Measurements from ENCODE around the gene ACCS.

DNA sequence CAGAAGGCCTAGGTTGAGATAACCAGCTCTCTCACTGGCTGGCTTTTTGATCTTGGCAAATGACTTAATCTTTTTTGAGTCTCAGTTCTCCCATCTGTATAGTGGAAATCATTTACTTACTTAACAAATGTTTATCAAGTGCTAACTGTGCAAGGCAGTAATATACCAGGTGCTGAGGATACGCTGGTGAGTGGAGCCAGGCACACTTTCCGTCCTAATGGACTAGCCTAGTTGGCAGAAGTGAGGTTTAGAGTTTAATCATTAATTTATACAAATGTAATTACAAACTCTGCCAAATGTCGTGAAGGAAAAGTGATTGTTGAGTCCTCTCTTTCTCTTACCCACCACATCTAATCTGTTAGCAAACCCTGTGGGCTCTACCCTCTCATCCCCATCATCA, 62.7 kb downstream of the ACCS start:
- no peak for TF ChIP-seq JUN (IDR thresholded peaks at IDR 0.05)
- TF ChIP-seq USF2 (IDR thresholded peaks at IDR 0.05): no peak
- no peak for TF ChIP-seq MYC (IDR thresholded peaks at IDR 0.05; ENCODE audit: borderline replicate concordance, low read length)
- no peak for TF ChIP-seq CTCF (IDR thresholded peaks at IDR 0.05)
- TF ChIP-seq FOSL2 (IDR thresholded peaks at IDR 0.05): no peak
- no peak for TF ChIP-seq FOSL2 (CRISPR knock-in tag; IDR thresholded peaks at IDR 0.05)
- no peak for TF ChIP-seq EHMT2 (IDR thresholded peaks at IDR 0.05; ENCODE audit: low read depth)
- no peak for TF ChIP-seq EP300 (IDR thresholded peaks at IDR 0.05)
- TF ChIP-seq POLR2A (IDR thresholded peaks at IDR 0.05; ENCODE audit: low read length): no peak
- TF ChIP-seq KDM1A (IDR thresholded peaks at IDR 0.05; ENCODE audit: low read depth): no peak
- TF ChIP-seq ELK1 (IDR thresholded peaks at IDR 0.05; ENCODE audit: low read depth, low read length): no peak
- no peak for TF ChIP-seq NPAS2 (CRISPR knock-in tag; IDR thresholded peaks at IDR 0.05; ENCODE audit: borderline replicate concordance)
